Left cardiac atrium (tissue), 4 donors: ENCODE measurements around the gene USP6NL. TPM values are rescaled to one million over a fixed set of nuclear protein-coding genes. Genes with fewer than 3 reads are reported as not detected.

Experiments
- ATAC-seq, 2 donors: fragments of 200-7000 bp; cut with Tn5 transposase; one replicate each; pipeline ENCODE4 v1.9.1; 2020; ENCODE audit warnings: mild to moderate bottlenecking in 2 of 2, moderate library complexity in 2 of 2
- DNase-seq: peaks from one replicate; pipeline ENCODE4 v3.0.0-alpha.2; 2020
- intact Hi-C, 2 donors: fragments of 100-400 bp; cut with DNase I; formaldehyde crosslinking; loops; one replicate each; pipeline versions ENCODE4 v1.14.1 to v1.15.1; 2022 to 2023
- total RNA-seq, 2 donors: library from RNA; stranded (reverse); fragmentation: NEBNext Ultra II Directional; extraction: Animal tissue kit (Norgen Biotek cat#: 25700); gene quantifications; one replicate each; pipeline ENCODE4 v1.2.1, GENCODE V29; 2021
- donor health status: DM: no; HTN: yes; CAD: no.
- donor health status: DM: no; HTN: yes; CAD: no; lungs with severe emphysema.
- donor health status: DM: yes; HTN: yes; CAD: no.
- donor health status: Dilated cardiomyopathy.

Gene USP6NL
- total RNA-seq, 2 donors from 2014 or later, result 7.9 to 9.2 TPM

GRCh38 chr10:11563936-11564335, 47.5 kb downstream of the USP6NL start:
- DNase-seq (no peak), ATAC-seq (no peak)
- intact Hi-C loops, result no loop called here

DNA sequence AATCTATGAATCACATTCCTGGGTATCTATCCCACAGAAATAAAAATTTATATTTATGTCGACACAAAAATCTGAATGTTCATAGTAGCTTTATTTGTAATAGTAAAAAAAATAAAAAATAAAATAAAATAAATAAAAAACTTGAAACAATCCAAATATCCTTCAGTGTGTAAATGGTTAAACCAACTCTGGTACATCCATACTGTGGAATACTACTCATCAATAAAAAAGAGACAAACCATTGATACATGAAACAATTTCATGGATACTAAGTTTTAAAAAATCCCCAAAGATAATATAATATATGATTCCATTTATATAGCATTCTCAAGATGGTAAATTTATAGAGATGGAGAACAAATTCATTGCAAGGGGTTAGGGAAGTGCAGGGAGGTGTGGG, 48.6 kb downstream of the USP6NL start:
- DNase-seq (no peak), ATAC-seq (no peak)
- intact Hi-C loops, result no loop called here

- ATAC-seq, result peak in 1 of 2 donors; percentile 17
- intact Hi-C loops, result no loop called here
- no peak for DNase-seq
These were observed 51.3 kb downstream of the USP6NL start for GRCh38 chr10:11560076-11560709.

DNA sequence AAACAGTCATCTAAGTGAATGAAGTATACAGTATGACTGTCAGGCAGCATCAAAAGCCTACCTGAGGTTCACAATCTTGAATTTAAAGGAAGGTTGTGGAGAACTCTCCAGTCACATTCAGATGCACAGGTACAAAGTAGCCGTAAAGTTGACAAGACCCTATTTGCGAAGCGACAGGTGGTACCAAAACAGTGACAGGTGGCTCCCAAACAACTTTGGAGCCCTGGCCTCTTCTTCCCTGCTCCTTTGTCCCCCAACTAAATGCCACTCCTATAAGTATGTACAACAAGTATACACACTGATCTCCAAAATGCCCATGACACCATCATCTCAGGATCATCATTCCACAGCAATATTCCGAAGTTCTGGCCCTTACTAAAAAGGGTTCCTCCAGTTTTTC, 53.5 kb downstream of the USP6NL start:
- ATAC-seq, result no peak
- no peak for DNase-seq
- intact Hi-C loops, result no loop called here

DNA sequence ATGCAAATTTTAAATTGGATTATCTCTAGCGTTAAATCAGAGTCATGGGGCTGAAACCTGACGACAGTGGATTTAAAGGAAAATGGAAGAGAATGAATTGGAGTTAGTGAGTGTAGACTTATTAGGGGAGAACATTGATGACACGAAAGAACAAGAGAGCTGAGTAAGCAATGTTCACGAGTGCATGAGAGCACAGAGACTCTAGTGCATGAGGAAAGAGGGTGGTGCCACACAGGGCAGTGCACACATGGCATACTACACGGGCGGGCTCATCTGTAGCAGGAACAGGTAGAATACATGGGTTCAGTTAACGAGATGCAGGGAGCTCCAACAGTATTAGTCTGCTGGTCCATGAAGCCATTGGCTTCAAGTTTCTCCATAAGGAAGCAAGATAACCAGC, 53.9 kb downstream of the USP6NL start:
- DNase-seq, result no peak
- no peak for ATAC-seq
- intact Hi-C loops, result no loop called here

DNA sequence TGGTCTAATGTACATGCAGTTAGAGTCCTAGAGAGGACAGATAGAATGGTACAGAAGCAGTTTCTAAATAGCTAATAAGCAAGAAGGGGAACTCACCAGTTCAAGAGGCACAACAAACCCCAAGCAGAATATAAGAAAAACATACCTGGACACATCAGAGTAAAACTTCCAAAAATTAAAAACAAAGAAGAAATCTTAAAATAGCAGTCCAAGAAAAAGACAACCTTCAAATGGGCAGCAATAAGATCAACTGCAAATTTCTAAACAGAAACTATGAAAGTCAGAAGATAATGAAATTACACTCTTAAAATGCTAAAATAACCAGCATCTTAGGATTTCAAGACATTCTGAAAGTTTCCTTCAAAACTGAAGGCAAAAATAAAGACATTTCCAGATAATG, 55.9 kb downstream of the USP6NL start:
- intact Hi-C loops, result no loop called here
- no peak for ATAC-seq

GRCh38 chr10:11553773-11554381, 57.6 kb downstream of the USP6NL start:
- ATAC-seq (no peak), DNase-seq (no peak)
- intact Hi-C loops, result no loop called here

More for the DNA sequence above, 55.9 kb downstream of the USP6NL start:
- no peak for DNase-seq

DNA sequence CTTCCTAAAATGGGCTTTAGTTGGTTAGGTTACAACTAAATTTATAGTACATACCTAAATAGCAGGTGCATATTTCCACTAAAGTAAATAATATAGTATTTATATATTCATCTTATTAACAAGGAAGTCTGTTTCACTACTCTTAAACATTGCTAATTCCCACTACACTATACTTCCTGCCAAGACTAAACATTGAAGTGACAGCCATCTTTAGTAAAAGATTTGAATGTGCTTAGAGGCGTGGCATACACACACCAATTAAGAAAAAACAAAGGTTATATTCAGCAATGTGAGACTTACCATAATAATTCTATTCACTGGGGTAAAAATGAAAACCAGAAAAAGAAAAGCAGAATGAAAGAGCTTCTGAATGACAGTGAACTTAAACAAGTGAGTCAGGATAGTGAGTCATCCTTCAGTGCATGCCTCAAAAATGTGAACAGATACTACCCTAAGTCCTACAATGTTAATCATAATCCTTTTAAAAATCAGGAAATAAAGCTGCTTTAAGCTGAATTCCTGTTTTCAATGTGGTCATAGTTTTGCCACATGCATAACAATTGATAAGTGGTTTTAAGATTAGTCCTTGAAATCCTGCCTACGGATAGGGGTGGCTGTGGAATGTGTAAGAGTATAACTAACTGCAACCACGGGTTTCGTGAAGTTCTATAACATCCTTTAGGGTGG, 59.4 kb downstream of the USP6NL start:
- peak in 1 of 2 donors; percentile 95 for ATAC-seq
- intact Hi-C loops, result no loop called here
- no peak for DNase-seq

DNA sequence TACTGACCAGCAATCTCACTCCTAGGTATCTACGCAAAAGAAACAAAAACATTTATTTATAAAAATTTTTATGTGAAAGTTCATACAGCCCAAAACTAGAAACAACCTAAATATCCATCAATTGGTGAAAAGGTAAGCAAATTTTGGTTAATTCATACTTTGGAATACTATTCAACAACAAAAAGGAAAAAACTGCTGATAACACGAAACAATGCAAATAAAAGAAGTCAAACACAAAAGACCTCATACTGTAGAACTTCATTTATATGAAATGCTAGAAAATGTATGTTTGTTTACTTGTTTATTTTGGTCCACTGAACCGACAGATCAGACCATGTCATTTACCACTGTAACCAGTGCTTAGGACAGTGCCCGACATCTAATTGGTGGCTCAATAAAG, 60.3 kb downstream of the USP6NL start:
- DNase-seq (no peak), ATAC-seq (no peak)
- intact Hi-C loops, result no loop called here

DNA sequence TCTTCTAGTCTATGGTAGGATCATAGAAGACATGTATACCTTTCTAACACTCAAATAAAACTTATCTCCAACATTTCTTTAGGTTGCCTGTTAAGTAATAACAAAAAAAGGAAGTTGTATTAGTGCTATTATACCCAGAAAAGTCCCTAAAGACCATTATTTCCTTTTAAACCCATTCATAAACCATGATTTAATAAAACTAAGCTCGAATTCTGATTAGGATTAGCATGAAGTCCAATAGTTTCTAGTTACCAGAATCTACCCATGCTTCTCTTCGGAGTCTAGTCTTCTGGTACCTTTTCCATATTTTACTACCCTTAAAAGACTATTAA, 62.7 kb downstream of the USP6NL start:
- no peak for ATAC-seq
- intact Hi-C loops, result no loop called here
- DNase-seq, result no peak

GRCh38 chr10:11548065-11548767, 63.2 kb downstream of the USP6NL start:
- intact Hi-C loops, result no loop called here
- ATAC-seq (no peak), DNase-seq (no peak)

DNA sequence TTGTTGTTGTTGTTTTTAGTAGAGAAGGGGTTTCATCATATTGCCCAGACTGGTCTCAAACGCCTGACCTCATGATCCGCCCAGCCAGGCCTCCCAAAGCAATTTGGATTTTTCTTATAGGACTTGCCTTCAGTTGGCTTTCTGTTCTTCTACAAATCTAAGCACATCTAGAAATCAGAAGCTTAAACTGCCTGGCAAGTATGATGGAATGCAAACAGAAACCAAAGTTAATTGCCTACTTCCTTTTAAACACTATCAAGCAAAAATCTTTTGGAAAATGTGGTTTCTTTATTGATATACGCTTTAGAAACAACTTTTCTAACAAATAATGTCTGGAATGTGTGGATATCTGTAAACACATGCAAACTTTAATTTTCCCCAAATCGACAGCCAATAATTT, 64.9 kb downstream of the USP6NL start:
- no peak for ATAC-seq
- intact Hi-C loops, result no loop called here
- no peak for DNase-seq

GRCh38 chr10:11541296-11541695, 70.2 kb downstream of the USP6NL start:
- DNase-seq, result no peak
- ATAC-seq, result no peak
- intact Hi-C loops, result no loop called here

DNA sequence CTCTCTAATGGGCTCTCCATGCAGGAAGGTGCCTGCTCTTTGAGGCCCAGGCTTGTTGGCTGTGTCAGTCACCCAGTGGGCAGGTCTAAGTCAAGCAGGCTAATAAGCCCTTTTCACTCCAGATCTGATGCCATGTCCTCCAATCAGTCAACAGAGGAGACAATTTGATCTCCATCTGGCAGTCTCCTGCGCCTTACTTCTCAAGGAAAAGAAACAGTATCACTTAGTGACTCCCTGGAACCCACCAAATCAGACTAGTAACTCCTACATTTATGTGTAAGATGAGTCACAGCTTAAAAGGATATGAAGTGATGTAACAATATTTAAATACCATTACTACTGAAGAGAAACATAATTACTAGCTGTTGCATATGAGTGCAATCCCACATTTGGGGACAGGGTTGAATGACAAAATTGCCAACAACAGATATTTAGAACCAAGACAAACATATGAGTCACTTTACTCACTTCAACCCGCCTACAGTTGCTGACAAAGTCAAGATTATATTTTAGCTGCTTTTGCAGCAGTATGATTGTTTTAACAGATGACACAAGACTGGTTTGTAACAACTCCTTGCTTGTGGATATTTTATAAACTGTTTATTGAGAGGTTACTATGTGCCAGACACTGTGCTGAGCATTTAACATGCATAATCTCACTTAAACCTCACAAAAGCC, 72.1 kb downstream of the USP6NL start:
- ATAC-seq (peak in 1 of 2 donors; percentile 85), DNase-seq (no peak)
- intact Hi-C loops, result no loop called here

DNA sequence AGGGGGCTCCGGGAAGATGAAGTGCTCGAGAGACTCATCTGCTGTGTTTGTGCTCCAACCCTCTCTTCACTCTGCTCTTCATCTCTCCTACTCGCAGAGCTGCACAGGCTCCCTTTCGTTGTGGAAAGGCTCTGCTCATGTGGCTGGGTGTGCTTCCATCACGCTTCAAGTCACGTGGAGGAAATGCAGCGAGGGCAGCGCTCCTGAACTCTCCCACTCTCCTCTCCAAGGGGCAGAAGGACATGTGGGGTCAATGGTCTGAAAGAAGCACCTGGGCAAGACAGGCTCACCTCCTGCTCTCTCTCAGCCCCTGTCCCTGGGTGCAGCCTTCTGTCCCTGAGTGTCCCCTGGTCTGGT, 72.6 kb downstream of the USP6NL start:
- no peak for DNase-seq
- intact Hi-C loops, result no loop called here
- ATAC-seq, result no peak

GRCh38 chr10:11536228-11536627, 75.2 kb downstream of the USP6NL start:
- ATAC-seq (no peak), DNase-seq (no peak)
- intact Hi-C loops, result no loop called here

GRCh38 chr10:11535346-11535959, 76.0 kb downstream of the USP6NL start:
- no peak for DNase-seq
- ATAC-seq, result no peak
- intact Hi-C loops, result no loop called here

GRCh38 chr10:11533328-11533781, 78.1 kb downstream of the USP6NL start:
- no peak for DNase-seq
- peak; percentile 59 to 70 for ATAC-seq
- intact Hi-C loops, result no loop called here

- DNase-seq, result no peak
- ATAC-seq, result peak in 1 of 2 donors; percentile 71
- intact Hi-C loops, result no loop called here
These were observed 79.1 kb downstream of the USP6NL start for GRCh38 chr10:11532306-11532705.
